PC-3 (cell line): ENCODE data around the gene LRRC63.

Source experiments
- CTCF ChIP-seq: fragments of 300-600 bp; sonication (generic); conservative IDR thresholded peaks from 2 replicates; pipeline ENCODE4 v1.5.1; 2017; ENCODE audit warnings: antibody characterized with exemption, low read depth, mild to moderate bottlenecking, low read length
- EZH2phosphoT487 ChIP-seq: fragments of 300-600 bp; sonication (generic); IDR thresholded peaks from 2 replicates; pipeline ENCODE4 v1.6.1; 2018; ENCODE audit warnings: mild to moderate bottlenecking, antibody characterized with exemption, low read length, borderline replicate concordance

GRCh38 chr13:46232281-46232680, 20.6 kb downstream of the LRRC63 start:
- TF ChIP-seq CTCF (no peak), EZH2phosphoT487 (no peak)
